GM19035 (cell line): ENCODE results near the gene GABRR1.

Experiments
- ATAC-seq: cut with Tn5 transposase; IDR thresholded peaks from one replicate; pipeline ENCODE4 v1.9.1; 2021; ENCODE audit not compliant: unreplicated experiment

GABRR1 gene

GRCh38 chr6:89216411-89216810, 747 bp downstream of the GABRR1 start:
- ATAC-seq = no peak

GRCh38 chr6:89215391-89215790, 1.8 kb downstream of the GABRR1 start:
- ATAC-seq = no peak

GRCh38 chr6:89214197-89214596, 3.0 kb downstream of the GABRR1 start:
- ATAC-seq = no peak

- ATAC-seq = no peak
Measured at GRCh38 chr6:89212472-89212871, 4.7 kb downstream of the GABRR1 start.

GRCh38 chr6:89209457-89209856, 7.7 kb downstream of the GABRR1 start:
- no peak for ATAC-seq

GRCh38 chr6:89208551-89208950, 8.6 kb downstream of the GABRR1 start:
- no peak for ATAC-seq

GRCh38 chr6:89205819-89206218, 11.3 kb downstream of the GABRR1 start:
- ATAC-seq = no peak

- ATAC-seq = no peak
Measured at GRCh38 chr6:89204096-89204495, 13.1 kb downstream of the GABRR1 start.

GRCh38 chr6:89200706-89201215, 16.4 kb downstream of the GABRR1 start:
- ATAC-seq = no peak

GRCh38 chr6:89199579-89199978, 17.6 kb downstream of the GABRR1 start:
- no peak for ATAC-seq

- ATAC-seq = no peak
Measured at GRCh38 chr6:89198235-89198634, 18.9 kb downstream of the GABRR1 start.

- no peak for ATAC-seq
Measured at GRCh38 chr6:89197141-89197540, 20.0 kb downstream of the GABRR1 start.

- no peak for ATAC-seq
Measured at GRCh38 chr6:89194559-89194958, 22.6 kb downstream of the GABRR1 start.

- ATAC-seq = no peak
Measured at GRCh38 chr6:89190741-89191140, 26.4 kb downstream of the GABRR1 start.

GRCh38 chr6:89187504-89187903, 29.7 kb downstream of the GABRR1 start:
- ATAC-seq = no peak

GRCh38 chr6:89186762-89187161, 30.4 kb downstream of the GABRR1 start:
- ATAC-seq = no peak

- no peak for ATAC-seq
Measured at GRCh38 chr6:89184344-89184743, 32.8 kb downstream of the GABRR1 start.

- no peak for ATAC-seq
Measured at GRCh38 chr6:89183294-89183693, 33.9 kb downstream of the GABRR1 start.

GRCh38 chr6:89180971-89181370, 36.2 kb downstream of the GABRR1 start:
- no peak for ATAC-seq

- ATAC-seq = no peak
Measured at GRCh38 chr6:89180112-89180511, 37.0 kb downstream of the GABRR1 start.

GRCh38 chr6:89173634-89174033, 43.5 kb downstream of the GABRR1 start:
- ATAC-seq = no peak

- no peak for ATAC-seq
Measured at GRCh38 chr6:89172131-89172530, 45.0 kb downstream of the GABRR1 start.

GRCh38 chr6:89162047-89162371, 55.1 kb downstream of the GABRR1 start:
- no peak for ATAC-seq
